ENCODE measurements around the gene SPTB.

SPTB gene

DNA sequence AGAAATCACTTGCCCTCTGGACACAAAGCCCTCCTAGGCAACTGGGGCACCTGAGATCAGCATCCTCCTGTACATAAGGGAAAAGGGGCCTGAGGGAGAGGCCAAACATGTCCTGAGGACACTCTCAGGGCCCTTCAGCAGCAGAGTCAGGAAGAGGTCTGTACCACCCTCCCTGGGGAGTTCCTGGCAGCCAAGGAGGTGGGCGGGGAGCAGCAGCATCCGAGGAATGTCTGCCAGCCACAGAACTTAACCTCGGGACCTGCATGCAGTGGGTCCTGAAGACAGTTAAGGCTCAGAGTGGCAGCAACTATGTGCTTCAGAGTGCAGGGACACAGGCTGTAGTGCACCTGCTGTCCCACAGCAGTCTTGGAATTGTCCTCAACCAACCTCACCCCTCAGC lies 62.1 kb downstream of the SPTB start:
- no peaks in the 10 kb centered on the region for H3K4me1 ChIP-seq (ENCODE audit: control insufficient read depth in 1 of 2, insufficient read depth in 1 of 2, low read depth in 1 of 2, low read length in 1 of 2)
- no peak overlapping the region for H3K4me3 ChIP-seq (ENCODE audit: low read depth in 1 of 2, low read length in 1 of 2)
- peaks cover 45% of the 10 kb centered on the region for H3K27me3 ChIP-seq
- TF ChIP-seq, protein P1, sequence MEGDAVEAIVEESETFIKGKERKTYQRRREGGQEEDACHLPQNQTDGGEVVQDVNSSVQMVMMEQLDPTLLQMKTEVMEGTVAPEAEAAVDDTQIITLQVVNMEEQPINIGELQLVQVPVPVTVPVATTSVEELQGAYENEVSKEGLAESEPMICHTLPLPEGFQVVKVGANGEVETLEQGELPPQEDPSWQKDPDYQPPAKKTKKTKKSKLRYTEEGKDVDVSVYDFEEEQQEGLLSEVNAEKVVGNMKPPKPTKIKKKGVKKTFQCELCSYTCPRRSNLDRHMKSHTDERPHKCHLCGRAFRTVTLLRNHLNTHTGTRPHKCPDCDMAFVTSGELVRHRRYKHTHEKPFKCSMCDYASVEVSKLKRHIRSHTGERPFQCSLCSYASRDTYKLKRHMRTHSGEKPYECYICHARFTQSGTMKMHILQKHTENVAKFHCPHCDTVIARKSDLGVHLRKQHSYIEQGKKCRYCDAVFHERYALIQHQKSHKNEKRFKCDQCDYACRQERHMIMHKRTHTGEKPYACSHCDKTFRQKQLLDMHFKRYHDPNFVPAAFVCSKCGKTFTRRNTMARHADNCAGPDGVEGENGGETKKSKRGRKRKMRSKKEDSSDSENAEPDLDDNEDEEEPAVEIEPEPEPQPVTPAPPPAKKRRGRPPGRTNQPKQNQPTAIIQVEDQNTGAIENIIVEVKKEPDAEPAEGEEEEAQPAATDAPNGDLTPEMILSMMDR (IDR thresholded peaks at IDR 0.05) = no peak
- no peak overlapping the region for H3K27ac ChIP-seq
- no peaks in the 10 kb centered on the region for H3K36me3 ChIP-seq
- H3K9me3 ChIP-seq = no peaks in the 10 kb centered on the region

DNA sequence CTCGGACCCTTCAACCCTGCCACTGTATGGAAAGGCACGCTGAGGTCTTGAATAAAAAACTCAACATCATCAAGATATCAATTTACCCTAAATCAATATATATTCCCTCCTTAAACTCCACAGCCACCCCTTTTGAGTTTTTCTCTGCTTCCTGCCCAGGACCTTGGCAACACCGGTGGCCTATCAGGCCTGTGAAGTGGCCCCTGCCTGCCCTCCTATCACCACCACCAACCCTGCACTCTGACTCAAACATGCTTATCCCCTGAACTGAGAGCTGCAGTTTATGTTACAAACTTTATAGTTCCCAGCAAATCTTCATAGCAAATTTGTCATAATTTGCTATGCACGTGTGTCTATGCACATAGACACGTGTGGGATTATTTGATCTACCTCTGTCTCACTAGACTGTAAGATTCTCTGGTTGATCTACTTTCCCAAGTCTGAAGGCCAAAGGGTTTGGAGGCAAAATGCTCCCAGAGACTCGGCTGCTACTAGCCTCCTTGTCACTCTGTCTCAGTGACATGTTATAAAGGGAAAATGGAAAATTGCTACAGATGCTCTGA lies 63.4 kb downstream of the SPTB start:
- peaks cover 58% of the 10 kb centered on the region for H3K27me3 ChIP-seq
- no peaks in the 10 kb centered on the region for H3K9me3 ChIP-seq
- H3K27ac ChIP-seq = no peak overlapping the region
- no peaks in the 10 kb centered on the region for H3K36me3 ChIP-seq
- no peak overlapping the region for H3K4me3 ChIP-seq (ENCODE audit: low read depth in 1 of 2, low read length in 1 of 2)
- TF ChIP-seq, protein P1 (IDR thresholded peaks at IDR 0.05) = no peak
- no peaks in the 10 kb centered on the region for H3K4me1 ChIP-seq (ENCODE audit: control insufficient read depth in 1 of 2, insufficient read depth in 1 of 2, low read depth in 1 of 2, low read length in 1 of 2)

DNA sequence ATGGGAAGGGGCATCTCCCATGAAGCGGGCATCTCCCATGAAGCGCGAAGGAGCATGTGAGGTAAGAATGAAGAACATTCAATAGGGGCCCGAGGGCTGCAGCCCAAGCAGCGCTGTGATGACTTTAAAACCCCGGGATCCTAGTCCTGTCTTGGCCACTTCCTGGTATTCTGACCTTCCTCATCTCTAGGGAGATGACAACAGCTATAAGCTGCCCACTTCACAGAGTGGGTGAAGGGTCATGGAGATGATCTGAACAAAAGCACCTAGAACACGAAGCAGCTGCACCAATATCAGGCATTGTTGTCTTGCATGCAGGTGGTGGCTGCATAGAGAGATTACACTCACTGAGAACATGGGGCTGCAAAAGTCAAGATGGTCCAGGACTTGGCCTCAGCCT lies 64.5 kb downstream of the SPTB start:
- H3K4me1 ChIP-seq (ENCODE audit: control insufficient read depth in 1 of 2, insufficient read depth in 1 of 2, low read depth in 1 of 2, low read length in 1 of 2) = no peaks in the 10 kb centered on the region
- H3K9me3 ChIP-seq = no peaks in the 10 kb centered on the region
- TF ChIP-seq, protein P1 (IDR thresholded peaks at IDR 0.05) = no peak
- H3K36me3 ChIP-seq = no peaks in the 10 kb centered on the region
- H3K27me3 ChIP-seq = peaks cover 61% of the 10 kb centered on the region
- H3K4me3 ChIP-seq (ENCODE audit: low read depth in 1 of 2, low read length in 1 of 2) = no peak overlapping the region
- H3K27ac ChIP-seq = no peak overlapping the region

GRCh38 chr14:64812412-64812811 lies 67.3 kb downstream of the SPTB start:
- H3K9me3 ChIP-seq = no peaks in the 10 kb centered on the region
- no peak overlapping the region for H3K4me3 ChIP-seq (ENCODE audit: low read depth in 1 of 2, low read length in 1 of 2)
- H3K4me1 ChIP-seq (ENCODE audit: control insufficient read depth in 1 of 2, insufficient read depth in 1 of 2, low read depth in 1 of 2, low read length in 1 of 2) = no peaks in the 10 kb centered on the region
- H3K27me3 ChIP-seq = peaks cover 39% of the 10 kb centered on the region
- H3K36me3 ChIP-seq = no peaks in the 10 kb centered on the region
- TF ChIP-seq, protein P1 (IDR thresholded peaks at IDR 0.05) = no peak
- H3K27ac ChIP-seq = no peak overlapping the region

DNA sequence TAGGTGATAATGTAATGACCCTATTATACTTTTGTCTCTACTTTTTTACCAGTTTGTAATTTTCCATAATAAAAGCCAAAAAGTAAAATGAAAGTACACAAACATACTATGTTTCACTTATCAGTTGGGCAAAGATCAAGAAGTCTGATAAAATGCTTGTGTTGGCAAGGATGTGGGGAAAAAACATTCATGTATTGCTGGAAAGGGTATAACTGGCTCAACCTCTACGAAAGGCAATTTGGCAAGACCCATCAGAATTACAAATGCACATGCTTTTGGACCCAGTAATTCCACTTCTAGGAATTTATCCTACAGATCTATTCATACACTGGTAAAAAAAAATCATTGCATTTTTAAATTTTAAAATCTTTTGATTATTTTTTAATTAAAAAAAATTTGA lies 68.0 kb downstream of the SPTB start:
- Histone ChIP-seq H3K36me3 (no peaks in the 10 kb centered on the region), H3K9me3 (no peaks in the 10 kb centered on the region), H3K27me3 (peaks cover 39% of the 10 kb centered on the region), H3K4me1 (ENCODE audit: control insufficient read depth in 1 of 2, insufficient read depth in 1 of 2, low read depth in 1 of 2, low read length in 1 of 2) (no peaks in the 10 kb centered on the region), H3K4me3 (ENCODE audit: low read depth in 1 of 2, low read length in 1 of 2) (no peak overlapping the region), H3K27ac (no peak overlapping the region)
- TF ChIP-seq, protein P1 (IDR thresholded peaks at IDR 0.05) = no peak

DNA sequence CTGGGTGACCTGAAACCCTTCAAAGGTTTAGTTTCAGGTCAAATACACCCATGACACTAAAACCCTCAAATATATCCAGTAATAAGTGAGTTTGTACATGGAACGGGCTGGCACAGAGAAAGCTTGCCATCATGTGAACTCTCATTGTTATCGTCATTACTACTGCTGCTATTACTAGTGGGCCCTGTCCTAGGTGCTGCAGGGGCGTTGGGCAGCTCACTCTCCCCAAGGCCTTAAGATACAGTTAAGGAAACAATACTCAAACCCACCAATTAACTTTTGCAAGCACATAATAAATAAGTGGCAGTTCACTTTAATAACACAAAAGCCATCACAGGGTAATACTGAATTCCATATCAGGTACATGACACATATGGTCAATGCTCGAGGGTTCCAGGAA lies 71.3 kb downstream of the SPTB start:
- H3K36me3 ChIP-seq = no peaks in the 10 kb centered on the region
- TF ChIP-seq, protein P1 (IDR thresholded peaks at IDR 0.05) = no peak
- no peaks in the 10 kb centered on the region for H3K9me3 ChIP-seq

More for the DNA sequence above, 71.3 kb downstream of the SPTB start:
- no peak overlapping the region for H3K27ac ChIP-seq
- no peak overlapping the region for H3K4me3 ChIP-seq (ENCODE audit: low read depth in 1 of 2, low read length in 1 of 2)
- H3K4me1 ChIP-seq (ENCODE audit: control insufficient read depth in 1 of 2, insufficient read depth in 1 of 2, low read depth in 1 of 2, low read length in 1 of 2) = no peaks in the 10 kb centered on the region
- H3K27me3 ChIP-seq = peaks cover 27% of the 10 kb centered on the region
